GM18907 (cell line): Measurements from ENCODE around the gene SIM2.

Source experiments
- ATAC-seq: cut with Tn5 transposase; IDR thresholded peaks from one replicate; pipeline ENCODE4 v1.9.1; 2021; ENCODE audit warnings: mild to moderate bottlenecking, moderate library complexity; ENCODE audit not compliant: unreplicated experiment

The SIM2 gene

DNA sequence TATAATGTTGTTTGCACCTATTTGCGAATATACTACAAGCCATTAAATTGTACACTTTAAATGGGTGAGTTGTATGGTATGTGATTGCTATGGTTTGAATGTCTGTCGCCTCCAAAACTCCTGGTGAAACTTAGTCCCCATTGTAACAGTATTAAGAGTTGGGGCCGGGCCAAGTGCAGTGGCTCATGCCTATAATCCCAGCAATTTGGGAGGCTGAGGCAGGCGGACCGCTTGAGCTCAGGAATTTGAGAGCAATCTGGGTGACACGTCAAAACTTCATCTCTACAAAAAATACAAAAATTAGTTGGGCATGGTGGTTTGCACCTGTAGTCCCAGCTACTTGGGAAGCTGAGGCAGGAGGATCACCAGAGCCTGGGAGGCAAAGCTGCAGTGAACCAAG is 12.0 kb upstream of the SIM2 start:
- ATAC-seq: no peak

DNA sequence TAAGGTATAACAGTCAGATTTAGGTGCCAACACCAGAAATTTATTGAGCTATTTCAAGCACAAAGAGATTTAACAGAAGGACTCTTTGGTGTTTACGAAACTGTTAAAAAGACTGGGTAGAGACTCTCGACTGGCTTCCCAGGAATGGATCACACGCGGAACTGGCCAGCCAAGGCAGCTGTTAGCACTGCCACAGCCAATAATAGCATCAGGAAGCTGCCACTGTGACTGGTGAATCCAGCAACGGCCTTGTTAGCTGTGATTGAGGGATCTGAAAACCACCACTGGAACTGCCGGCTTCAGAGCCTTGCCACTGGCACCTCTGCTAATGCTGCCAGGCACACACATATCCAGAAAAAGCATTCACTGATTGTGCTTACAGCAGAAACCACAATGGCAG is 10.6 kb upstream of the SIM2 start:
- ATAC-seq: no peak

GRCh38 chr21:36689324-36689723 is 9.6 kb upstream of the SIM2 start:
- no peak for ATAC-seq

DNA sequence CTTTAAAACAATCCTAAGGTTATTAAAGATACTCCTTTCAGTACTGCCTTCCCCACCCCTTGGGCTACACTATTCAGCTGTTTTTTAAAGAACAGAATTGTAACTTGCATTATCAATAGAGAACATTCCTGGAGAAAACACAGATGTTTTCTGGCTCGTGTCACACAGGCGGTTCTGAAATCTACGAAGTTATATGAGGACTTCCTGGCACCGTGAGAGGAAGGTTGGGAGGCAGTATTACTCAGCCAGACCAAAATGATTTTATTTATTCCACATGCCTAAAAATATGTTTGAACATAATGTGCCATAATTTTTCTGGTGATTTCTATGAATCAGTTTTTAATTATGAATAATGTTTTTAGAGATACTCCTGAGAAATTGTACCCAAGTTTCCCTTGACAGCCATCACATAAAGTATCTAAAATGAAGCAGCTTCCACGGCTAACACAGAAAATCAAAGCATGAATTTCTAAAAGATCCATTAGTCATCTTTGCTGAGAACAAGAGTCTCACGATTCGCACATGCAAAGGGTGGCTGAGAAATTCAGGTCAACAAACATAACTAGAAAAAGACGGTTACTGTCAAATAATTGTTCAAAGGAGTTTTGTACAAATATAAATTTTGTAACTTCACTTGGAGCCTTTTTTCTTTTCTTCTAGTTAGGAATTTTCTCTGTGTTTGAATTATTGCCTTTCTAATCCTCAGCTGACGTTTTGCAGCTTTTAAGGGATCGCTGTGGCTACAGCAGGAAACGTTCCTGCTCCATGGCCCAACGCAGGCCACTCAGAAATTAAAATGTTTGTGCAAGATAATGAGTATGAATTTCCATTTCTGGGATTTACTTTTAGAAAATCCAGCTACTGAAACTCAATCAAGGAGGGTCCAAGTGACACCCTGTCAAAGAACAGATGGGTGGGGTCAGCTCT is 8.0 kb upstream of the SIM2 start:
- no peak for ATAC-seq

DNA sequence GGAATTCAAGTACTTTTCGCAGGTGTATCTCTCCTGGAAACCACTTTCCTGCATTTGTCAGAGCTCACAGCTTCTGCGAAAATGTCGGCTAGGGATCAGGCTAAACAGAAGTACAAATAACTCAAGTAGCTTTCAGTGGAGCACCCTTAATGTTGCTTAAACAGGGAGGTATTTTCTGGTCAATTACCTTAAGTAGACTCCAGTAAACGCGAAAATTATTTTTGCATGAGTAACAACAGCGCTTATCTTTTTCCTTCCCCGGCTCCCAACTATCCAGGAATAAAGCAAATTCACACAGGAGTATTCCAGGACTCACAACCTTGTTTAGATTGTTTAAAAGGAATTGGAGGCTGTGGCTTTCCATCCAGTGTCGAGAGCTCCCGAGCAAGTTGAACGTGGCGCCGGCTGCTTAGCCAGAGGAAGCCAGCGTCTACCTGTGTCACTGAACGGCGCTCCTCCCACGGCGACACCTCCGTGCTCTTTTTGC is 7.3 kb upstream of the SIM2 start:
- ATAC-seq: no peak

DNA sequence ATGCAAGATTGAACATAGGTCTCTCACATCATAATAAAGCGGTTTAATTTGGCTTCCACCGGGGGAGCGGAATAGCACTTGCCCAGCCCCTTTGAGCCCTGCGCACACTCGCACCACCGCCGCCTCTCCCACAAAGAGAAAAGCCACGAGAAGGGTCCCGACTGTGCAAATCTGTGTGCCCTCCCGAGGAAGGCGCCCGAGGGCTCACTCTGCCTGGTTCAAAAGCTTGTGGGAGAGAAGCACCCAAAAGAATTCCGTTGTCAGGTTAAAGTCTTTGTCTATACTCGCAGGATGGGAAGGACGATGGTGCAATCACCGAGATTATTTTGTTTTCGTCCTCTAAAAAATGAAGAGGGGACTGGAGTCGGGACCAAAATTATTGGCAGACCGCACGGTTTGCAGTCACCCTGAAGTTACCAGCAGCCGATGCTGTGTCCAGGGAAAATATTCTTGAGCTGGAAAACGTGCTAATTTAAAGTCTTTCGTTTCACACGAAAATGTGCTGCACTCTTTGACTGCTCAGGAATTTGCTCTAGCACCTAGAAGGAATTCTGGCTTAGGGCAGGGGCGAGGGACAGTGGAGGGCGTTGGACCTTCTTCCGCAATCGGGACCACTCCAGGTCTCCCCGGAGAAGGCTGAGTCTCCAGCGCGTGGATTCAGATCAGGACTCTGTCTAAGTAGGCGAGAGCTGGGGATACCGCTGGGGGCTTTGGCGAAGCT is 6.6 kb upstream of the SIM2 start:
- no peak for ATAC-seq

DNA sequence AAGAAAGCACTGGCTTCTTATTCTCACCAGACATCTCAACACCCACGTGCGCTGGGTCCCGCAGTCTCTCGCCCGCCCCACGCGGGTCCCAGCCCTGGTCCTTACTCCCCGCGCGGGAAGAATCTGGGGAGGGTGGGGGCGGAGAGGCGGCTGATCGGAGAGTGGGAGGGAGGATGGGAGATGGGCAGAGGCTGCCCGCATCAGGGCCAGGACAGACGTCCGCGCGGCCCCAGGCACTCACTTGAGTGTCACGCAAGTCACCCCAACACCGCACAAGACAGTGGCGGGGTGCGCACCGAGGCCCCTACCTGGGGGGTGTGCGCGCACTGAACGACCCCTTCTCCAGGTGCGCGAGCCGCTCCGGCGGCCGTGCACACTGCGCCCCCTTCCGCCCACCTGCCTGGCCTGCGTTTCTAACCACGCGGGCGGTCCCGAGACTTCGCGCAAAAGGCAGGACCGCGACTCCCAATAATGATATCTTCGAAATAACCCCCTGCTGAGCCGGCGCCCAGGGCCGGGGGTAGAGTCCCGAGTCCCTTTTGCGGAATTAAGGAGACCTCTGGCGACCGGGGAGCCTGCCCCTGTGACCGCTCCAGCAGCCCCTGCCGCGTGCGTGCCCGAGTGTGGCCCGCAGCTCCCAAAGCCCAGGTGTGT is 6.0 kb upstream of the SIM2 start:
- no peak for ATAC-seq

DNA sequence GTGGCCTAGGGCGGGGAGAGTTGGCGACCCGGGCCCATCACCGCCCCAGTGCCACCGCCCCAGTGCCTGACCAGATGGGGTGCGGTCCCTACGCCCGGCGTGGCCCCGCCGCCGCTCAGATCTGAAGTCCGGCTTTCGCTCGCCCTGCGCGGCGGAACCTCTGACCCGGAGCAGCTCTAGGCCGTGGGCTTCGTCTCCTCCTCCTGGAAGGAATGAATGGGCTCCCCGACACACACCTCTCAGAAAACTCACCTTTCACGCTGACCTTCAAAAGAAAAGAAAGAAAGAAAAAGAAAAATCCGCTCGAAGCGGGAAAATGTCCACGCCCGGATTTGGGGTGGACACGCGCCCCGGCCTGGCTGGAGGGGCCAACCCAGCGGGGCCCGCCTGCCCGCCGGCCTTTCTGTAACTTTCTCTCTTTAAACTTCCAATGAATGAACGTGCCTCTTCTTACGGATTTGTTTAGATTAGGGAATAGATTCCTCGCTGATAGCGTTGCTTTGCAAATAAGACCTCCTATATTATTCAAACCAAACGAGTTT is 5.4 kb upstream of the SIM2 start:
- no peak for ATAC-seq

- ATAC-seq: no peak
Observed at GRCh38 chr21:36694031-36694515, 4.8 kb upstream of the SIM2 start.

GRCh38 chr21:36694593-36695282 is 4.2 kb upstream of the SIM2 start:
- ATAC-seq: no peak

GRCh38 chr21:36695283-36695634 is 3.7 kb upstream of the SIM2 start:
- no peak for ATAC-seq

DNA sequence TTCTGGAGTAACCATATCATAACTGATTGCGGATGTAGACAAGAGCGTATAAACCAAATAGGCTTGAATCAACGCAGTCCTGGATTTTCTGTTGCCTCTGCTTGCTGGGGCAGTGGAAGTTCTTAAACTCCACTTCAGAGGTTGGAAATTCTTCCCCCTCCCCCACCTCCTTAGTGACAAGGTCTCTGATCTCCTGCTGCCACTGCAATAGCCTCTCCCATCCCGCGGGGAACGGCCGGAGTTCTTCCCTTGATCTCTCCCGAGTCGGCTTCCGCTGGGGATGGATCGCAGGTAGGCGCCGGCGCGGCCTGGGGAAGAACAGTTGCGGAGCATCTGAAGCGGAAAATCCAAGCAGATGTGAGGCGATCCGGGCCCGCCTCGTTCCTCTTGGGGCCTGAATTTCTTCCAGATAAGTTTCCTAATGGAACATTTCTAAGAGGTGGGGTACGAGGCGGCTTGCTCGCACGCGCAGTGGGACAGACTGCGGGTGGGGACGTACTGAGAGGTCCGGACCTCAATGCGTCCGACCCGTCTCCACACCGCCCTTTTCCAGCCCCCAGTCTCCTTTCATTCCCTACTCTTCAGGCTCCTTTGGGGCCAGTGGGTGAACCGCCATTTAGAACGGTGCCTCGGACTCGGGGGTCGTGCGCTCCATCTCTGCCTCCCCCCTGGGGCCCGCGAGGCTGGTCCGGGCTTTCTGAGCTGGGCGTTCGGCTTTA is 3.1 kb upstream of the SIM2 start:
- no peak for ATAC-seq

- ATAC-seq: no peak
Observed at GRCh38 chr21:36696390-36697059, 2.4 kb upstream of the SIM2 start.

DNA sequence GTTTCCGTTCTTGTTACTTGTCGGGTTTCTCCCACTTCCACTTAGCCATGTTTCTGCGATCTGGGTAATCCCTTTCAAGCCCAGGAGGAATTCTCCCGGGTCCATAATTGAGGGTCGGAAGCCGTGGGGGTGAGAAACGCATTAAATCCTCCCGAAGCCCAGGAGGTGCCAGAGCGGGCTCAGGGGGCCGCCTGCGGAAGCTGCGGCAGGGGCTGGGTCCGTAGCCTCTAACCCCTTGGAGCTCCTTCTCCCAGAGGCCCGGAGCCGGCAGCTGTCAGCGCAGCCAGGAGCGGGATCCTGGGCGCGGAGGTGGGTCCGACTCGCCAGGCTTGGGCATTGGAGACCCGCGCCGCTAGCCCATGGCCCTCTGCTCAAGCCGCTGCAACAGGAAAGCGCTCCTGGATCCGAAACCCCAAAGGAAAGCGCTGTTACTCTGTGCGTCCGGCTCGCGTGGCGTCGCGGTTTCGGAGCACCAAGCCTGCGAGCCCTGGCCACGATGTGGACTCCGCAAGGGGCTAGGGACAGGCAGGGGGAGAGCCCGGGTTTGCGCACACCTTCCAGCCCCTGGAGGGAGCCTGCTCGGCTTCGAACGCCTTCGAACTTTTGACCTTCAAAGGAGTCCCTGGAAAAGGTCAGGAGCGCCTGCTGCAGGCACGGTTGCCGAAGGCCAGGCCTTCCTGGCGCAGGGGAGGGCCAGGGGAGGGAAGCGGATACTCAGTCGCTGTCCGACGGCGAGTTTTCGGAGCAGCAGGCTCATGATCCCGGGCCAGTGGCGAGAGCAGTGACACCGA is 1.7 kb upstream of the SIM2 start:
- no peak for ATAC-seq

GRCh38 chr21:36697851-36698384 is 997 bp upstream of the SIM2 start:
- ATAC-seq: no peak

GRCh38 chr21:36698385-36698980 is 432 bp upstream of the SIM2 start:
- ATAC-seq: no peak

DNA sequence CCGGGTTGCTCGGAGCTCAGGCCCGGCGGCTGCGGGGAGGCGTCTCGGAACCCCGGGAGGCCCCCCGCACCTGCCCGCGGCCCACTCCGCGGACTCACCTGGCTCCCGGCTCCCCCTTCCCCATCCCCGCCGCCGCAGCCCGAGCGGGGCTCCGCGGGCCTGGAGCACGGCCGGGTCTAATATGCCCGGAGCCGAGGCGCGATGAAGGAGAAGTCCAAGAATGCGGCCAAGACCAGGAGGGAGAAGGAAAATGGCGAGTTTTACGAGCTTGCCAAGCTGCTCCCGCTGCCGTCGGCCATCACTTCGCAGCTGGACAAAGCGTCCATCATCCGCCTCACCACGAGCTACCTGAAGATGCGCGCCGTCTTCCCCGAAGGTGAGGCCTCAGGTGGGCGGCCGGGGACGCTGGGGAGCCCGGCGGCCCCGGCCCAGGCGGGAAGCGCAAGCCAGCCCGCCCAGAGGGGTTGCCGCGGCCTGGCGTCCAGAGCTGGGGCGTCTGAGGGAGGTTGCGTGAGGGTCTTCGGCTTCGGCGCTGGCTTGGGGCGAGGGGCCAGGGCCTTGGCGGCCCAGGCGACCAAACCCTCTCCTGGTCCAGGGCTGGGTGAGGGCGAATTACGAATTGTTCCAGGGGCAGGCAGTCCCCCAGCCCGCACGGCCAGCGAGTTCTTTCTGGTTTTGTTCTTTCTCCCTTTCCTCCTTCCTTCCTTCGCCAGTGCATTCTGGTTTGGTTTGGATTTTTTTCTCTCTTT is 805 bp downstream of the SIM2 start:
- ATAC-seq: no peak
